ENCODE data around the gene FOLR3.
"Not testable (repeated sequence)": the region's sequence is repeated elsewhere in the genome, so short reads cannot be mapped to it uniquely, and the experiment has no call there.

FOLR3 gene

GRCh38 chr11:72135473-72135872 is at the start of gene FOLR3:
Gene FOLR3, plus strand, starts transcription at chr11:72135725. Its CDS starts 228 bp downstream, at chr11:72135953.
- DNase-seq, result not testable (repeated sequence)

- no peak for DNase-seq
Observed at GRCh38 chr11:72088076-72088808, 47.3 kb upstream of the FOLR3 start.

- peak; percentile 73 for DNase-seq
Observed at GRCh38 chr11:72091292-72091691, 44.2 kb upstream of the FOLR3 start.

- no peak for DNase-seq
Observed at GRCh38 chr11:72098741-72099140, 36.8 kb upstream of the FOLR3 start.

- no peak for DNase-seq
Observed at GRCh38 chr11:72100009-72100408, 35.5 kb upstream of the FOLR3 start.

GRCh38 chr11:72100462-72100861 is 35.1 kb upstream of the FOLR3 start:
- no peak for DNase-seq

GRCh38 chr11:72102162-72102561 is 33.4 kb upstream of the FOLR3 start:
- no peak for DNase-seq

- no peak for DNase-seq
Observed at GRCh38 chr11:72102631-72102945, 32.9 kb upstream of the FOLR3 start.

- DNase-seq, result peak; percentile 99
Observed at GRCh38 chr11:72102946-72103753, 32.4 kb upstream of the FOLR3 start, which contains the start of gene LAMTOR1. Gene LAMTOR1, minus strand, starts transcription at chr11:72103297. Its CDS starts 73 bp downstream, at chr11:72103224.

GRCh38 chr11:72103754-72104167 is 31.8 kb upstream of the FOLR3 start:
- DNase-seq, result no peak

- no peak for DNase-seq
Observed at GRCh38 chr11:72105888-72106287, 29.6 kb upstream of the FOLR3 start, which contains the start of gene TOMT. Gene TOMT, plus strand, starts transcription at chr11:72105924. Its CDS starts 28 bp downstream, at chr11:72105952.

- no peak for DNase-seq
Observed at GRCh38 chr11:72111300-72112142, 24.0 kb upstream of the FOLR3 start.

- DNase-seq, result peak; percentile 99
Observed at GRCh38 chr11:72112143-72112977, 23.2 kb upstream of the FOLR3 start, which contains the start of gene ANAPC15. Gene ANAPC15, minus strand, starts transcription at chr11:72112695. Its CDS starts 1,419 bp downstream, at chr11:72111276.

- DNase-seq, result peak; percentile 28
Observed at GRCh38 chr11:72112978-72113808, 22.3 kb upstream of the FOLR3 start.

- DNase-seq, result no peak
Observed at GRCh38 chr11:72114570-72114969, 21.0 kb upstream of the FOLR3 start.

GRCh38 chr11:72116019-72116755 is 19.3 kb upstream of the FOLR3 start:
- DNase-seq, result no peak

GRCh38 chr11:72119198-72119597 is 16.3 kb upstream of the FOLR3 start:
- DNase-seq, result no peak

- DNase-seq, result no peak
Observed at GRCh38 chr11:72120930-72121329, 14.6 kb upstream of the FOLR3 start.

- no peak for DNase-seq
Observed at GRCh38 chr11:72122607-72123006, 12.9 kb upstream of the FOLR3 start.

- no peak for DNase-seq
Observed at GRCh38 chr11:72123117-72123653, 12.3 kb upstream of the FOLR3 start.
